Tibial artery (tissue), 4 donors: ENCODE results near the gene TFDP1.
"Not testable (repeated sequence)": the region's sequence is repeated elsewhere in the genome, so short reads cannot be mapped to it uniquely, and the experiment has no call there.

Source experiments
- DNase-seq, 2 donors: peaks; one replicate each; pipeline ENCODE4 v3.0.0-alpha.2; 2019
- H3K27ac ChIP-seq, 2 donors: fragments of 200-600 bp; sonication (generic) in 1 of 2; 1 replicate in 1 of 2; 2 replicates in 1 of 2; pipeline ENCODE4 v1.5.1; 2018 to 2019; ENCODE audit warnings: mild to moderate bottlenecking in 1 of 2
- H3K27me3 ChIP-seq, 2 donors: fragments of 200-600 bp; sonication (generic) in 1 of 2; one replicate each; pipeline versions ENCODE4 v1.5.1 to v1.6.0; 2016 to 2019
- H3K36me3 ChIP-seq, 3 donors: fragments of 200-600 bp; sonication (generic) in 2 of 3; one replicate each; pipeline ENCODE4 v1.5.1; 2016 to 2019; ENCODE audit warnings: mild to moderate bottlenecking in 2 of 3
- H3K4me1 ChIP-seq, 4 donors: fragments of 200-600 bp; sonication (generic) in 2 of 4; 1 replicate in 3 of 4; 2 replicates in 1 of 4; pipeline ENCODE4 v1.5.1; 2016 to 2019
- H3K4me3 ChIP-seq, 2 donors: fragments of 200-600 bp; sonication (generic) in 1 of 2; 1 replicate in 1 of 2; 2 replicates in 1 of 2; pipeline ENCODE4 v1.5.1; 2018 to 2019; ENCODE audit warnings: mild to moderate bottlenecking in 2 of 2
- H3K9me3 ChIP-seq, 3 donors: fragments of 200-600 bp; sonication (generic) in 1 of 3; one replicate each; pipeline ENCODE4 v1.5.1; 2016 to 2019
- intact Hi-C: fragments of 100-400 bp; cut with DNase I; formaldehyde crosslinking; loops from one replicate; pipeline ENCODE4 v1.15.0; 2023; ENCODE audit warnings: low total_unique reads
- TF ChIP-seq, protein P1 (sequence below), 2 experiments: fragments of 200-600 bp in 1 of 2; fragments of 450-650 bp in 1 of 2; IDR thresholded peaks; one replicate each; pipeline ENCODE4 v1.5.1; 2017 to 2019; ENCODE audit warnings: antibody characterized with exemption in 2 of 2, mild to moderate bottlenecking in 1 of 2, moderate library complexity in 1 of 2

The TFDP1 gene

DNA sequence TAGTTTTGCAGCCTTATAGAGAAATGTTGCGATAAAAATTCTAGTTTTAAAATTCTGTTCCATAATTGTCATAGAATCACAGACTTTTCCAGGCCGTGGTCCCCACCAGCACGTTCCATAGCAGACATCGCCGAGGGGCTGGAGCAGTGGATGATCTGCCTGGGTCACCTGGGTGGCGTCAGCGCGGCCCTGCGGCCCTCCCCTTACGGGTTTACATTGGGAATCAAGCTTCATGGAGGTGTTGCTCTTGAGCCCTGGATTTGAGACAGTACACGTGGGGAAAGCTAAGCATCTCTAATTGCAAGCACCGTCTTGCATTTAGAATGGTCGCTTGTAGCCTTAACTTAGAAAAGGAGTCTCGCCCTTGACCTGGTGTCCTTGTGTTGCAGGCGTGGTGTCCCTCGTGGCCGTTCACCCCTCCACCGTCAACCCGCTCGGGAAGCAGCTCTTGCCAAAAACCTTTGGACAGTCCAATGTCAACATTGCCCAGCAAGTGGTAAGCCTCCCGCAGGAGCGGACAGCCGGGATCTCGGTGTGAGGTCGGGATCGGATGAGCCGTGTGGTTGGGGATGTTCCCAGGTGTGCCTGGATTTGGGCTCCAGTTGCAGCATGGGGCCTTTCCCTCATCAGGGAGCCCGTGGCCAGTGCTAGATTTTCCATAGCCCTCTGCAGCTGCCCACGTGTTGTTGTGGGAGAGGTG lies 38.4 kb downstream of the TFDP1 start:
- TF ChIP-seq, protein P1, sequence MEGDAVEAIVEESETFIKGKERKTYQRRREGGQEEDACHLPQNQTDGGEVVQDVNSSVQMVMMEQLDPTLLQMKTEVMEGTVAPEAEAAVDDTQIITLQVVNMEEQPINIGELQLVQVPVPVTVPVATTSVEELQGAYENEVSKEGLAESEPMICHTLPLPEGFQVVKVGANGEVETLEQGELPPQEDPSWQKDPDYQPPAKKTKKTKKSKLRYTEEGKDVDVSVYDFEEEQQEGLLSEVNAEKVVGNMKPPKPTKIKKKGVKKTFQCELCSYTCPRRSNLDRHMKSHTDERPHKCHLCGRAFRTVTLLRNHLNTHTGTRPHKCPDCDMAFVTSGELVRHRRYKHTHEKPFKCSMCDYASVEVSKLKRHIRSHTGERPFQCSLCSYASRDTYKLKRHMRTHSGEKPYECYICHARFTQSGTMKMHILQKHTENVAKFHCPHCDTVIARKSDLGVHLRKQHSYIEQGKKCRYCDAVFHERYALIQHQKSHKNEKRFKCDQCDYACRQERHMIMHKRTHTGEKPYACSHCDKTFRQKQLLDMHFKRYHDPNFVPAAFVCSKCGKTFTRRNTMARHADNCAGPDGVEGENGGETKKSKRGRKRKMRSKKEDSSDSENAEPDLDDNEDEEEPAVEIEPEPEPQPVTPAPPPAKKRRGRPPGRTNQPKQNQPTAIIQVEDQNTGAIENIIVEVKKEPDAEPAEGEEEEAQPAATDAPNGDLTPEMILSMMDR (IDR thresholded peaks at IDR 0.05) = no peak
- peaks cover 0 to 15% (median 0%) of the 10 kb centered on the region in 3 donors for H3K36me3 ChIP-seq
- H3K27me3 ChIP-seq = no peaks in the 10 kb centered on the region
- intact Hi-C loops = no loop called here
- H3K9me3 ChIP-seq = no peaks in the 10 kb centered on the region
- no peak overlapping the region for H3K4me3 ChIP-seq
- H3K4me1 ChIP-seq = no peaks in the 10 kb centered on the region
- H3K27ac ChIP-seq = no peak overlapping the region
- DNase-seq = no peak

DNA sequence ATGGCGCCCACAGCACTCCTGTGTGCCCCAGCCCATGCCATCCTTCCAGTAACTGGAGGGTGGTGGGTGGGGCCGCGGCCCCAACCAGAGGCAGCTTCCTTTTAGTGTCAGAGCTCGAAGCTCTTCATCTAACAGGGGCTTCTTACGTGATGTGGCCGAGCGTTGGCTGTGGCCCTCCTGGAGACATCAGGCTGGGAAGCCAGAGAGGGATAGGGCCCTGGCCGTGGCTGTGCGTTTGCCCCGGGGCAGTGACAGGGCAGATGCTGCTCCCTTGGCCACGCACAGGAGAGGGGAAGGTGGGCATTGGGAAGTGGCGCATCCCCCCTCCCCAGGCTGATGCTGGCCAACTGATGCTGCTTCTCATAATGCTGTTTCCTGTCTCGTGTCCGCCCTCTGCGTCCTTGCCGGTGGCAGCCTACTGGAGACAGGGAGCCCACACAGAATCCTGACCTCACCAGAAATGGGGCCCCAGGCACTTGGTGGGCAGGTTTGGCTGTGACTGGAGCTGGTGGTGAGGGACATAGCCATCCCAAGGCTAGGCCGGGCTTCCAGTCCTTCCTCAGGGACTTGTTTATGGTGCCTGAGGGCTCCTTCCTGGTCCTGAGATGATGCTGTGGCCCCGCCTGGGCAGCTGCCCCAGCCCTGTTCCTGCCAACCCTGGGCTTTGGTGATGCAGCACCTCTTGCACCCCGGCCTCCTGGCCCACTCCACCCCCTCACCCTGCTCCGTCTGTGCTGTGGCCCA lies 39.1 kb downstream of the TFDP1 start:
- intact Hi-C loops = no loop called here
- Histone ChIP-seq H3K27ac (no peak overlapping the region), H3K27me3 (no peaks in the 10 kb centered on the region), H3K4me3 (no peak overlapping the region), H3K9me3 (no peaks in the 10 kb centered on the region), H3K4me1 (no peaks in the 10 kb centered on the region), H3K36me3 (peaks cover 0 to 21% (median 0%) of the 10 kb centered on the region in 3 donors)
- no peak for DNase-seq
- TF ChIP-seq, protein P1 (IDR thresholded peaks at IDR 0.05) = no peak

DNA sequence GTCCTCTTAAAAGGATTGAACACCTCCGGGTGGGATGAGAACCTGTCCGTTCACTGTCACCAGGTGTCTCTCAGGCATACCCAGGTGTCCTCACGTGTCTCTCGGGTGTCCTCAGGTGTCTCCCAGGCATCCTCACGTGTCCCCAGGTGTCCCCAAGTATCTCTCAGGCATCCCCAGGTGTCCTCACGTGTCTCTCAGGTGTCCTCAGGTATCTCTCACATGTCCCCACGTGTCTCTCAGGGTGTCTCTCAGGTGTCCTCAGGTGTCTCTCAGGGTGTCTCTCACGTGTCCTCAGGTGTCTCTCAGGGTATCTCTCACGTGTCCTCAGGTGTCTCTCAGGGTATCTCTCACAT lies 39.7 kb downstream of the TFDP1 start:
- Histone ChIP-seq H3K4me1 (no peaks in the 10 kb centered on the region), H3K4me3 (no peak overlapping the region), H3K27ac (no peak overlapping the region), H3K27me3 (no peaks in the 10 kb centered on the region), H3K9me3 (no peaks in the 10 kb centered on the region), H3K36me3 (peaks cover 0 to 26% (median 0%) of the 10 kb centered on the region in 3 donors)
- TF ChIP-seq, protein P1 (IDR thresholded peaks at IDR 0.05) = no peak
- no peak for DNase-seq
- intact Hi-C loops = no loop called here

DNA sequence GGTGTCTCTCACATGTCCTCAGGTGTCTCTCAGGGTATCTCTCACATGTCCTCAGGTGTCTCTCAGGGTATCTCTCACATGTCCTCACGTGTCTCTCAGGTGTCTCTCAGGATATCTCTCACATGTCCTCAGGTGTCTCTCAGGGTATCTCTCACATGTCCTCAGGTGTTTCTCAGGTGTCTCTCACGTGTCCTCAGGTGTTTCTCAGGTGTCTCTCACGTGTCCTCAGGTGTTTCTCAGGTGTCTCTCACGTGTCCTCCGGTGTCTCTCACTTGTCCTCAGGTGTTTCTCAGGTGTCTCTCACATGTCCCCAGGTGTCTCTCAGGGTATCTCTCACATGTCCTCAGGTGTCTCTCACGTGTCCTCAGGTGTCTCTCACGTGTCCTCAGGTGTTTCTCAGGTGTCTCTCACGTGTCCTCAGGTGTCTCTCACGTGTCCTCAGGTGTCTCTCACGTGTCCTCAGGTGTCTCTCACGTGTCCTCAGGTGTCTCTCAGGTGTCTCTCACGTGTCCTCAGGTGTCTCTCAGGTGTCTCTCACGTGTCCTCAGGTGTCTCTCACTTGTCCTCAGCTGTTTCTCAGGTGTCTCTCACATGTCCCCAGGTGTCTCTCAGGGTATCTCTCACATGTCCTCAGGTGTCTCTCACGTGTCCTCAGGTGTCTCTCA lies 40.2 kb downstream of the TFDP1 start:
- intact Hi-C loops, DNase-seq, H3K9me3 ChIP-seq, H3K4me1 ChIP-seq, H3K27me3 ChIP-seq, H3K4me3 ChIP-seq, H3K27ac ChIP-seq: not testable (repeated sequence)
- H3K36me3 ChIP-seq = peaks cover 0 to 27% (median 0%) of the 10 kb centered on the region in 3 donors

DNA sequence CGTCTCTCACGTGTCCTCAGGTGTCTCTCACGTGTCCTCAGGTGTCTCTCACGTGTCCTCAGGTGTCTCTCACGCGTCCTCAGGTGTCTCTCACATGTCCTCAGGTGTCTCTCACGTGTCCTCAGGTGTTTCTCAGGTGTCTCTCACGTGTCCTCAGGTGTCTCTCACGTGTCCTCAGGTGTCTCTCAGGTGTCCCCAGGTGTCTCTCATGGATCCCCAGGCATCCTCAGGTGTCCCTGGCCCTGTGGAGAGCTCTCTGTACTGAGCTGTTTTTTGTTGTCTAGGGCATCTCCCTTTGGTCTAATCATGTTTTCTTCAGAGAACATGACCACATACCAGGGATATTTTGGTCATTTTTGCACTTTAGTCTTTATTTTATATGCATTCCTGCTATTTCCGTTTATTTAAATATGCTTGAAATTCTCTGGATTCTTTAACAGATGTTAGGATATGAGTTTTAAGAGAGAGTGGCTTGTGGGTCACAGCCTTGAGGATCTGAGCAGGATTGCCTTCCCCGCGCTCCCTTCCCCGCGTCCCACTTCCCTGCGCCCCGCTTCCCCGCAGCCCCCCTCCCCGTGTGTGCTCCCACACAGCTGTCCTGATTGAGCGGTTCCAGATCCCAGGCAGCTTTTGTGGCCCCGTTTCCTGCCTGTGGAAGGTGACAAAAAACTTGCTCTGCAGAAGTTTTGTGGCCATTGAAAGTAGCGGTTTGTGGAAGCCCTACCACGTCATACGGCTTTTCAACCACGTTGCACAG lies 41.6 kb downstream of the TFDP1 start:
- H3K4me1 ChIP-seq = no peaks in the 10 kb centered on the region
- TF ChIP-seq, protein P1 (IDR thresholded peaks at IDR 0.05) = no peak
- no peak overlapping the region for H3K27ac ChIP-seq
- peaks cover 0 to 28% (median 0%) of the 10 kb centered on the region in 3 donors for H3K36me3 ChIP-seq
- no peaks in the 10 kb centered on the region for H3K27me3 ChIP-seq
- DNase-seq = no peak
- intact Hi-C loops = no loop called here
- no peak overlapping the region for H3K4me3 ChIP-seq
- no peaks in the 10 kb centered on the region for H3K9me3 ChIP-seq
